ENCODE data around the gene NT5C1A.

DNA sequence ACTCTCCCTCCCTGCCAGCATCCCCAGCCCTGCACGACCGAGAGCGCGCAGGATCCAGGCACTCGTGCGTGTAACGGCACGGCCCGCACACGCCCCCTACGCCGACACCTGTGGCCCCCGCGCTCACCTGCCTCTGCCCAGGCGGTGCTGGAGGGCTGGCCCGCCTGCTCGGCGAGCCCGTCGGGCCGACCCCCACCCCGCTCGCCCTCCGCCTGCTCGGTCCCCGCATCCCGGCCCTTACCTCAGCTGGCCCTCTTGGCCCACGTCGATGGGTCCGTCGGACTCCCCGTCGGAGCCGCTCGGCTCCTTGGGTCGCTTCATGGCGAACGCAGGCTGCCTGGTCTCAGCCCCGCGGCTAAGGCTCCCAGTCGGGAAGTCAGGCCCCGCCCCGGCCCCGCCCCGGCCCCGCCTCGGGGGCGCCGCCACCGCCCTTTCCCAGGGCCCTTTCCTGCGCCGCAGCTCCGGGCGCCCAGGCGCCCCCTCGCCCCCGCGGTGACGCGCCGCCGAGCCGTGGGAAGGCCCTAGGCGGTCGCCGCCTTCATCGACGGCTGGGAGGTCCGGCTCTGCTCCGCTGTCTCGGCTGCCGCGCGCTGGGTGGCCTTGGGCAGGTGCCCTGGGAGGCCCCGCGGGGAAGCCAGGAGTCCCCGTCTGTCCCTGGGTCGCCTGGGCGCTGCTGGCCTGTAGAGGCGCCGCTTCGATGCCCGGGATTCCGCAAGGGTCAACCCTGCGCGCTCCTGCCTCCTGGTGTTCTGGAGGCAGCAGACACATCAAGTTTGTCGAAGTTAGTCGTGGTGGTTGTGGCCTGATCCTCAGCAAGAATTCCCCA is 32.4 kb downstream of the NT5C1A start, which contains the start of gene HEYL:
- TF ChIP-seq, protein P1, sequence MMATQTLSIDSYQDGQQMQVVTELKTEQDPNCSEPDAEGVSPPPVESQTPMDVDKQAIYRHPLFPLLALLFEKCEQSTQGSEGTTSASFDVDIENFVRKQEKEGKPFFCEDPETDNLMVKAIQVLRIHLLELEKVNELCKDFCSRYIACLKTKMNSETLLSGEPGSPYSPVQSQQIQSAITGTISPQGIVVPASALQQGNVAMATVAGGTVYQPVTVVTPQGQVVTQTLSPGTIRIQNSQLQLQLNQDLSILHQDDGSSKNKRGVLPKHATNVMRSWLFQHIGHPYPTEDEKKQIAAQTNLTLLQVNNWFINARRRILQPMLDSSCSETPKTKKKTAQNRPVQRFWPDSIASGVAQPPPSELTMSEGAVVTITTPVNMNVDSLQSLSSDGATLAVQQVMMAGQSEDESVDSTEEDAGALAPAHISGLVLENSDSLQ (IDR thresholded peaks at IDR 0.05) = no peak
- no peak for TF ChIP-seq HDGF (IDR thresholded peaks at IDR 0.05; ENCODE audit: borderline replicate concordance)
- TF ChIP-seq SP1 (IDR thresholded peaks at IDR 0.05) = no peak
- no peak for TF ChIP-seq TARDBP (IDR thresholded peaks at IDR 0.05)
- no peak for TF ChIP-seq L3MBTL2 (conservative IDR thresholded peaks at IDR 0.05)
- TF ChIP-seq FOXM1 (IDR thresholded peaks at IDR 0.05; ENCODE audit: borderline replicate concordance) = no peak
- no peak for TF ChIP-seq LEF1 (IDR thresholded peaks at IDR 0.05; ENCODE audit: borderline replicate concordance)
- TF ChIP-seq ELF4 (IDR thresholded peaks at IDR 0.05) = no peak
